Calu3 (cell line): Measurements from ENCODE around the gene ELL. TPM values are rescaled to one million over a fixed set of nuclear protein-coding genes. Genes with fewer than 3 reads are reported as not detected.
A peak's percentile ranks its signal among the peaks of the same experiment; 100 is the strongest.

Source experiments
- BruUV-seq: library from RNA; stranded (reverse); fragments of 400-500 nt; replicated peaks from 2 replicates; lab custom pipeline; 2021; lab: Mats Ljungman, UMichigan
- CTCF ChIA-PET: fragments of 300-600 bp; sonication (Branson Sonifier 250); formaldehyde crosslinking; loops from one replicate; lab custom pipeline; 2022; ENCODE audit warnings: antibody characterized with exemption; lab: Charles Lee
- DNase-seq: peaks from one replicate; pipeline ENCODE4 v3.0.0; 2022
- H3K27ac Mint-ChIP-seq: one replicate; pipeline ENCODE4 v1.8.0; 2022; ENCODE audit warnings: mixed read lengths; ENCODE audit not compliant: unreplicated experiment
- H3K27me3 Mint-ChIP-seq: one replicate; pipeline ENCODE4 v1.8.0; 2022; ENCODE audit warnings: mixed read lengths; ENCODE audit not compliant: unreplicated experiment
- H3K36me3 Mint-ChIP-seq: one replicate; pipeline ENCODE4 v1.8.0; 2022; ENCODE audit warnings: mild to moderate bottlenecking, moderate library complexity, mixed read lengths; ENCODE audit not compliant: insufficient read depth, unreplicated experiment
- H3K4me1 Mint-ChIP-seq: one replicate; pipeline ENCODE4 v1.8.0; 2022; ENCODE audit warnings: mild to moderate bottlenecking, low read depth, mixed read lengths; ENCODE audit not compliant: unreplicated experiment
- H3K4me3 Mint-ChIP-seq: one replicate; pipeline ENCODE4 v1.8.0; 2022; ENCODE audit warnings: mild to moderate bottlenecking, low read depth, moderate library complexity, mixed read lengths; ENCODE audit not compliant: unreplicated experiment
- H3K9me3 Mint-ChIP-seq: one replicate; pipeline ENCODE4 v1.8.0; 2022; ENCODE audit warnings: low read depth, mixed read lengths; ENCODE audit not compliant: unreplicated experiment
- intact Hi-C: fragments of 100-400 bp; cut with micrococcal nuclease; formaldehyde crosslinking; loops from one replicate; pipeline ENCODE4 v1.10.0; 2022; ENCODE audit not compliant: unreplicated experiment
- total RNA-seq: library from RNA; stranded (reverse); gene quantifications from 2 replicates; pipeline ENCODE4 v1.2.3, GENCODE V29; 2022
- TF ChIP-seq, protein P1 (sequence below): fragments of 200-600 bp; IDR thresholded peaks from one replicate; pipeline ENCODE4 v1.8.0; 2022; ENCODE audit warnings: antibody characterized with exemption; ENCODE audit not compliant: unreplicated experiment

The ELL gene
- total RNA-seq, 1 experiment from 2014 or later, result 11.0 TPM

- Mint-ChIP-seq H3K36me3 (peaks cover 11% of the 10 kb centered on the region), H3K4me1 (no peaks in the 10 kb centered on the region), H3K9me3 (no peaks in the 10 kb centered on the region), H3K27me3 (no peaks in the 10 kb centered on the region), H3K4me3 (no peak overlapping the region), H3K27ac (no peak overlapping the region)
- no TSS peak for BruUV-seq
- no peak for DNase-seq
- CTCF ChIA-PET, result no interaction called here
- intact Hi-C loops, result no loop called here
- TF ChIP-seq, protein P1, sequence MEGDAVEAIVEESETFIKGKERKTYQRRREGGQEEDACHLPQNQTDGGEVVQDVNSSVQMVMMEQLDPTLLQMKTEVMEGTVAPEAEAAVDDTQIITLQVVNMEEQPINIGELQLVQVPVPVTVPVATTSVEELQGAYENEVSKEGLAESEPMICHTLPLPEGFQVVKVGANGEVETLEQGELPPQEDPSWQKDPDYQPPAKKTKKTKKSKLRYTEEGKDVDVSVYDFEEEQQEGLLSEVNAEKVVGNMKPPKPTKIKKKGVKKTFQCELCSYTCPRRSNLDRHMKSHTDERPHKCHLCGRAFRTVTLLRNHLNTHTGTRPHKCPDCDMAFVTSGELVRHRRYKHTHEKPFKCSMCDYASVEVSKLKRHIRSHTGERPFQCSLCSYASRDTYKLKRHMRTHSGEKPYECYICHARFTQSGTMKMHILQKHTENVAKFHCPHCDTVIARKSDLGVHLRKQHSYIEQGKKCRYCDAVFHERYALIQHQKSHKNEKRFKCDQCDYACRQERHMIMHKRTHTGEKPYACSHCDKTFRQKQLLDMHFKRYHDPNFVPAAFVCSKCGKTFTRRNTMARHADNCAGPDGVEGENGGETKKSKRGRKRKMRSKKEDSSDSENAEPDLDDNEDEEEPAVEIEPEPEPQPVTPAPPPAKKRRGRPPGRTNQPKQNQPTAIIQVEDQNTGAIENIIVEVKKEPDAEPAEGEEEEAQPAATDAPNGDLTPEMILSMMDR, result no peak
Observed at GRCh38 chr19:18424122-18424889, 97.6 kb downstream of the ELL start.

DNA sequence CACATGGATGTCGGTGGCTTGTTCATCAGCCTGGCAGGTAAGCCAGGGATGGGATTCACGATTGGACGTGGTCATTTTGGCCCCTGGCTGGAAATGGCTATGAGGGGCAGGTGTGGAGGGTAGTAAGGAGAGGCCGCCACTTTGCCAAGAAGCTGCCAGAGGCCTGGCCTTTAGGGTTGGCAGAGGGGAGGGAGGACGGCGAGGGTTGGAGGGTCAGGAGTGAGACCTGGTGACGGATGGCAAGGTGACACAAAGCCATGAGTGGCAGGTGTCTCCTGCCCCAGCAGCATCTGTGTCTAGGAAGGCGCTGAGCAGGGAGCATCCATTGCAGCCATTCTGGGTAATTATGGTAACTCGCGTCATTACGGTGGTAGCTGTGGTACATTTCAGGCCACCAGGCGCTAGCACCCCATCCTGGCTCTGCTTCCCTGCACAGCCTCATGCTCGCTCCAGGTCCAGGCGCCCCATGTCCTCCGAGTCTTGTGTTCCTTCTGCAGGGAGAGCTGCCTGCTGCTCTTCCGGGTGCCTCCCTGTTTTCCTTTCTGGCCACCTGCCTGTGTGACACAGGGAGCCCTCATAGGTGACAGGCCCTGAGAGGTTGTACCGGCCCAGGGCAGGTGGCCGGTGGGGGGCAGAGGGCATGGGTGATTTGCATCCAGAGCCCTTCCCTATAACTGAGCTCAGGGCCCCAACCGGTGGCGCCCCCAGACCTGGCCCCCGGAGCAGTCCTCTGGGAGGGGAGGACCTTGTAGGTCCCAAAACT is 98.4 kb downstream of the ELL start:
- no TSS peak for BruUV-seq
- Mint-ChIP-seq H3K36me3 (peaks cover 20% of the 10 kb centered on the region), H3K4me1 (peaks cover under 1% of the 10 kb centered on the region)

DNA sequence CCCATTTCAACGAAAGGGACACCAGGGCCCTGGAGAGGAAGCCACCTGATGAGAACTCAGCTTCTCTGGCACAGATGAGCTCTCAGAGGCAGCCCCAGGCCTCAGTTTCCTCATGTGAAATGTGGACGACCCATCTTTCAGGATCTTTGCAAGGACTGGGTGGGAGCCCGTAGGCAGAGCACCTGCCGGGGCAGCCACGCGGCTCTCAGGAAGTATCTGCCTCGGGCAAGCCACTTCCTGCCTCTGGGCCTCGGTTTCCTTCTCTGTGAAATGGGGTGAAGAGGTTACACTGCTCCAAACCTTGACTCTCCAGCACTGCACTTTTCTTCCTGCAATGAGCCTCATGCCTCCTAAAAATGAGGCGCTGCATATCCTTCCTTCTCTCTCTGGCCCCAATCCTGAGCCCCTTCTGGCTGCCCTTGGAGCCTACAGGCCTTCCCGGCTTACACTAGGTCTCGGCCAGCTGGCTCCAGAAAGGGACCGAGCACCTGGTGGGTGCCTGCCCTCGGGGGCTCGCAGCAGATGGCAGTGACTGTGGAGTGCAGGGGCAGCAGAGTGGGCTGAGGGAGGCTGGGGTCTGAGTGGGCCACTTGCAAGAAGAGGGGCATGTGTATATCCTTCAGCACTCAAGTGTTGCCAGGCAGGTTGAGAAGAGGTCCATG is 99.2 kb downstream of the ELL start:
- no TSS peak for BruUV-seq
- no peak overlapping the region for H3K27ac Mint-ChIP-seq
- no peaks in the 10 kb centered on the region for H3K27me3 Mint-ChIP-seq
- CTCF ChIA-PET, result no interaction called here
- intact Hi-C loops, result no loop called here
- H3K9me3 Mint-ChIP-seq, result no peaks in the 10 kb centered on the region
- DNase-seq, result no peak
- no peak overlapping the region for H3K4me3 Mint-ChIP-seq
- TF ChIP-seq, protein P1, result no peak
- H3K4me1 Mint-ChIP-seq, result peaks cover 9% of the 10 kb centered on the region
- peaks cover 26% of the 10 kb centered on the region for H3K36me3 Mint-ChIP-seq

More for the DNA sequence above, 98.4 kb downstream of the ELL start:
- no peaks in the 10 kb centered on the region for H3K9me3 Mint-ChIP-seq
- CTCF ChIA-PET, result no interaction called here
- no peaks in the 10 kb centered on the region for H3K27me3 Mint-ChIP-seq
- TF ChIP-seq, protein P1, result no peak
- H3K4me3 Mint-ChIP-seq, result no peak overlapping the region
- intact Hi-C loops, result no loop called here
- H3K27ac Mint-ChIP-seq, result no peak overlapping the region
- DNase-seq, result no peak

- intact Hi-C loops, result no loop called here
- H3K27me3 Mint-ChIP-seq, result no peaks in the 10 kb centered on the region
- H3K4me3 Mint-ChIP-seq, result peak overlapping the region; percentile 83
- TF ChIP-seq, protein P1, result no peak
- H3K9me3 Mint-ChIP-seq, result no peaks in the 10 kb centered on the region
- no peak overlapping the region for H3K27ac Mint-ChIP-seq
- BruUV-seq, result no TSS peak
- peaks cover 13% of the 10 kb centered on the region for H3K4me1 Mint-ChIP-seq
- CTCF ChIA-PET, result interaction anchor here (0.6 kb wide), 1 partner anchor 636 kb away, joined by 9 read pairs; no protein-coding TSS in a partner anchor
- H3K36me3 Mint-ChIP-seq, result peaks cover 38% of the 10 kb centered on the region
- DNase-seq, result no peak
Observed at GRCh38 chr19:18421371-18421959, 100.4 kb downstream of the ELL start.
